Measurements from ENCODE around the gene C6orf89. TPM values are rescaled to one million over a fixed set of nuclear protein-coding genes. Genes with fewer than 3 reads are reported as not detected.

The C6orf89 gene
- total RNA-seq, 2 experiments from 2014 or later: 40.0 to 41.1 TPM

DNA sequence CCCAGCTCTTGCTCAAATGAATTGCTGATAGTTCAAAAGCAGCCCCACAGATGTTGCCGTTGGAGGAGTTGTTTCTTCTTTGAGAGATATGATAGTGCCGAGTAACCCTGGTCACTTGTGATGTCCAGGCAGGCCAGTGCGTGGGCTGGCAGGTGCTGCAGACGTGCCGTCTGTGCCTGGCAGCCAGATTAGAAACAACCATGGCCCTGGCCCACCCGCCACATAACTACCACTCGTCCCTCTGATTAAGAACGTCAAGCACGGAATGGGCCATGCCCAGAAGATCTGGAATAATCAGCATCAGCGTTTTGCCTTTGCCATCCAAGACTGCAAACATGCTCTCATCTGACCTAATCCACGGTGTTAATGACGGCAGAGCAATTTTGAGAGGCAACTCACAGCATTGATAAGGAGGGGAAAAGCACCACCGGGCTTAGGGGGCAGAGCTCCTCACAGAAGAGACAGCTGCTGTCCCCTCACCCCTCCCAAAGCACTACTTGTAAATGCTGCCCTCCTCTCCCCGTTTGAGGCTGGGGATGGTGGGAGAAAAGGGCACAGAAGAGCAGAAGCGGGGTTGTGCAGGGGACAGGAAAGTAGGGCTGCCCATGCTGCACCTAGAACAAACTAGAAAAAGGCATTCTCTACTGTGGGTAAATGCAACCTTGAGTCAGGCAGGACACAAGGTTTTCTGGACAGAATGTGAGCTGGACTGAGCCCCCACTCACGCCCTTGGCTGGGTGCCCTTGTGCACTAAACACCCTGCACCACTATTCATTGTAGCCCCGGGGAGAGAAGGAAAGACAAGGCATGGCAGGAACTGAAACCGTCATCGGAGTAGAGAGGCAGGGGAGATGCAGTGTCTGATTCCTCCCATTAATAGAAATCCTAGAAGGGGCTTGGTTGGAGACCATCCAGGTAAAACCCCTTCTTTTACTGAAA, 41.3 kb upstream of the C6orf89 start:
- H3K27me3 Mint-ChIP-seq (ENCODE audit: low read depth): peaks cover 11% of the 10 kb centered on the region
- no peak for ATAC-seq
- no peak overlapping the region for H3K27ac Mint-ChIP-seq
- peaks cover 7% of the 10 kb centered on the region for H3K4me1 Mint-ChIP-seq (ENCODE audit: low read depth)
- no peak overlapping the region for H3K4me3 Mint-ChIP-seq
- no peaks in the 10 kb centered on the region for H3K36me3 Mint-ChIP-seq (ENCODE audit: low read depth)
- H3K9me3 Mint-ChIP-seq (ENCODE audit: insufficient read depth): no peaks in the 10 kb centered on the region
- no peak for DNase-seq
- ChIA-PET POLR2A (no interaction called here), CTCF (interaction anchor here (1.1 kb wide), 1 partner anchor 79 kb away, joined by 4 read pairs; no protein-coding TSS in a partner anchor)

DNA sequence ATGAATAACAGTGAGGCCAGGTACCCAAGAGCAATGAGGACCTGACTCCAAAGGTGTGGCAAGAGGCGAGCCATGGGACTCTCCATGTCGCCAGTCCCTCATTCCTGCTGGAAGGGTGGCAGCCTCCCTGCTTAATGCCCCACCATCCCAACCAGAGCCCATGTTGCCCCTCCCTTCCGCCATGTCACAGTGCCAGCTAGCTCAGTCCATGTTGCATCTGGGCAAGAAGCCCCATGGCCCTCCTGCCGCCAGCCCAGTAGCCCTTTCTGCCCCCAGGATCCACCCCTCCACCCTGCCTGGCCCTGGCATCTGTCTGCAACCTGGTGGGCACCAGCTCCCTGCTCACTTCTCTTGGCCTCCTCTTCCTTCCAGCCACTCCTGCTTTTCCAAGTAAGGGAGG, 40.5 kb upstream of the C6orf89 start:
- POLR2A ChIA-PET: no interaction called here
- H3K27me3 Mint-ChIP-seq (ENCODE audit: low read depth): peaks cover 9% of the 10 kb centered on the region
- H3K27ac Mint-ChIP-seq: no peak overlapping the region
- no peaks in the 10 kb centered on the region for H3K9me3 Mint-ChIP-seq (ENCODE audit: insufficient read depth)
- no peak overlapping the region for H3K4me3 Mint-ChIP-seq
- no peak for DNase-seq
- no peak for ATAC-seq
- CTCF ChIA-PET: interaction anchor here (1.1 kb wide), 1 partner anchor 79 kb away, joined by 4 read pairs; no protein-coding TSS in a partner anchor
- H3K36me3 Mint-ChIP-seq (ENCODE audit: low read depth): peaks cover 3% of the 10 kb centered on the region
- peaks cover 7% of the 10 kb centered on the region for H3K4me1 Mint-ChIP-seq (ENCODE audit: low read depth)

DNA sequence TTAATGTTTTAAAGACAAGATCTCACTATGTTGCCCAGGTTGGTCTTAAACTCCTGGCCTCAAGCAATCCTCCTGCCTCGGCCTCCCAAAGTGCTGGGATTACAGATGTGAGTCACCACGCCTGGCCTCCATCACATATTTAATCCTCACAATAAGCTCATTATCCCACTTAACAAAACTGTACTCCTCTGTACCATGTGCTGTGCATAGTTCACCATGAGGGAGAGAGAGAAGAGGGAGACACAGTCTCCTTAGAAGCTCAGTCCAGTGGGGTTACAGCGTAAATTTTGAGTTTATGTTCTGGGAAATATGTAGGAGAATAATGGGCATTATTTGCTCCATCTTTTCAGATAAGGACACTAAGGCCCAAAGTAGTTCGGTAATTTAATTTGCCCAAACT, 38.6 kb upstream of the C6orf89 start:
- H3K4me1 Mint-ChIP-seq (ENCODE audit: low read depth): no peaks in the 10 kb centered on the region
- DNase-seq (no peak), ATAC-seq (no peak)
- H3K9me3 Mint-ChIP-seq (ENCODE audit: insufficient read depth): no peaks in the 10 kb centered on the region
- no peaks in the 10 kb centered on the region for H3K27me3 Mint-ChIP-seq (ENCODE audit: low read depth)
- H3K36me3 Mint-ChIP-seq (ENCODE audit: low read depth): peaks cover 17% of the 10 kb centered on the region
- CTCF ChIA-PET: interaction anchor here (1.5 to 8.1 kb wide), 4 partner anchors 12 to 79 kb away, joined by 5 to 129 read pairs (median 38); no protein-coding TSS in a partner anchor
- POLR2A ChIA-PET: no interaction called here
- no peak overlapping the region for H3K27ac Mint-ChIP-seq
- H3K4me3 Mint-ChIP-seq: no peak overlapping the region

DNA sequence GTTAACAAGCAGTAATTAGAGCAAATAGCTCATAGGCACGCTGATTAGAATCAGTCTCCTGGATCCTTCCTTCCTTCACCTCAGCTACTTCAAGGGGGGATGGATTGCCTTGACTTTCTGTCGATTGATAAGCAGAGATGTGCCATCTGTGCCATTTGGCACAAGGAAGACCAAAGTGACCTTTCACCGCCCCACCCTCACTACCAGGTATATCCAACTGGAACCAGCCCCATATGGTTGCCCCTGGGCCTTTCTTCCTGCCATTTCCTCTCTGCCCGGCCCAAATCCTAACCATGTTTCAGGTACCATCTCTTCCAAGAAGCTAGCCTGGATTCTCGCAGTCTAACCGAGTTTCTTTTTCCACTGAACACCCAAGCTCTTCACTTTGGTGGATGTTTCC, 37.8 kb upstream of the C6orf89 start:
- DNase-seq (no peak), ATAC-seq (no peak)
- Mint-ChIP-seq H3K9me3 (ENCODE audit: insufficient read depth) (no peaks in the 10 kb centered on the region), H3K4me1 (ENCODE audit: low read depth) (no peaks in the 10 kb centered on the region), H3K36me3 (ENCODE audit: low read depth) (peaks cover 22% of the 10 kb centered on the region), H3K27ac (no peak overlapping the region), H3K4me3 (no peak overlapping the region), H3K27me3 (ENCODE audit: low read depth) (no peaks in the 10 kb centered on the region)
- POLR2A ChIA-PET: no interaction called here
- CTCF ChIA-PET: interaction anchor here (1.3 to 8.1 kb wide), 6 partner anchors 13 to 80 kb away, joined by 3 to 129 read pairs (median 6); no protein-coding TSS in a partner anchor

DNA sequence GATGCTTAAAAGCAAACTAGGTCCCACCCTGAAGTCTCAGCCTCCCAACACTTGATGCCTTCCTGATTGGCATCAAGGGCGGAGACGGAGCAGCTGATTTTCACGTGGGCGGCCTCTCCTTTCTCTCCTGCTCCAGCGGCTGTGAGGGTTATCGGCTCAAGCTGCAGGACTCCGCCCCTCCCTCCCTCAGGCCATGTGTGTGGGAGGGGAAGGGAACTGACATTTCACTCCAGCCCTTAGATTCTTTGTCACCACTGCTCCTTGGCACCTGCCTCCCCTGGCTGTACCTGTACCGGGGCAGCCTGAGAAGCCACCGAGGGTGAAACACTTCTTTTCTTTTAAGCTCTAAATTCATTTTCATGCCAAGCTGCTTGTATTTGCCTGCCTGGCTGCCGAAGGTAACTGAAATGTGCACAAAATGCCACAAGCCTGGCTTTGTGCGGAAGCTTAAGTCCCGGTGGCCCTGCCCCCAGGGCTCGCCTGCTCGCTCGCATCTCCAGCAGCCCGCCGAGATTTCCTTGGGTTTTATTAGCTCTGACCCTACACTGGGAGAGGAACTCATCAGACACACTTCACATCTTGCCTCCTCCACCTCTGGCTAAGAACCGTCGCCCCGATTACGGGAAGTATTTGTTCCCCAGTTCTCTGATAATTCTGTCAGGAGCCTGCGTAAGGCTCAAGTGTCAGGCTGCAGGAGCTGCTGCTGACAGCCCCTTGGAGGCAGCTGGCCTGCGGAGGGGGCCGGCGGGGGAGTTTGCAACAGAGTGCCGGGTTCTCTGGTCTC, 36.9 kb upstream of the C6orf89 start:
- ATAC-seq (no peak), DNase-seq (no peak)
- POLR2A ChIA-PET: interaction anchor here (0.6 to 1.5 kb wide), 2 partner anchors 82 to 386 kb away, joined by 3 to 4 read pairs; no protein-coding TSS in a partner anchor
- no peak overlapping the region for H3K4me3 Mint-ChIP-seq
- H3K27ac Mint-ChIP-seq: no peak overlapping the region
- H3K4me1 Mint-ChIP-seq (ENCODE audit: low read depth): peaks cover 4% of the 10 kb centered on the region
- CTCF ChIA-PET: interaction anchor here (0.8 to 8.1 kb wide), 18 partner anchors 8 to 234 kb away, joined by 3 to 129 read pairs (median 5); partner anchors contain the start of gene PPIL1
- H3K27me3 Mint-ChIP-seq (ENCODE audit: low read depth): no peaks in the 10 kb centered on the region
- H3K9me3 Mint-ChIP-seq (ENCODE audit: insufficient read depth): no peaks in the 10 kb centered on the region
- peaks cover 31% of the 10 kb centered on the region for H3K36me3 Mint-ChIP-seq (ENCODE audit: low read depth)

DNA sequence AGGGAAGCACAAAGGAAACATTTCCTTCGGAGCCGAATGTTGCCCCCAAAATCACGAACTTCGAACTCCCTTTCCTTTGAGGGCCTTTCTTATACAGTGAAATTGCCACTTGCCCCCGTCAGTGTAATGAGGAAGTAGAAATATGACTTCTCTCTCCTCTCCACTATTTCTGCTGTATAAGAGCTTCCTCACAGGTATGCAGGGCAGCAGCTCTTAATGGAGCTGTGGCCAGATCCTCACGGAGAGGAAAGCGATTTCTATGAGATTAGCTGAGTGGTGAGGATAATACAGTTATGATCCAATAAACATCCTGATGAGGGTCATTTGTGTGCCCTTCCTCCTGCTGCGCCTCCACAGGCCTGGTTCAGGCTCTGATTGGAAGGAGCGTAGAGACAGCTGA, 35.7 kb upstream of the C6orf89 start:
- no peak for DNase-seq
- ChIA-PET POLR2A (no interaction called here), CTCF (interaction anchor here (1.2 to 8.1 kb wide), 15 partner anchors 9 to 235 kb away, joined by 3 to 129 read pairs (median 7); partner anchors contain the start of gene PPIL1)
- Mint-ChIP-seq H3K4me3 (no peak overlapping the region), H3K9me3 (ENCODE audit: insufficient read depth) (no peaks in the 10 kb centered on the region), H3K4me1 (ENCODE audit: low read depth) (peaks cover 4% of the 10 kb centered on the region), H3K27me3 (ENCODE audit: low read depth) (no peaks in the 10 kb centered on the region), H3K36me3 (ENCODE audit: low read depth) (peaks cover 37% of the 10 kb centered on the region), H3K27ac (no peak overlapping the region)
- no peak for ATAC-seq

DNA sequence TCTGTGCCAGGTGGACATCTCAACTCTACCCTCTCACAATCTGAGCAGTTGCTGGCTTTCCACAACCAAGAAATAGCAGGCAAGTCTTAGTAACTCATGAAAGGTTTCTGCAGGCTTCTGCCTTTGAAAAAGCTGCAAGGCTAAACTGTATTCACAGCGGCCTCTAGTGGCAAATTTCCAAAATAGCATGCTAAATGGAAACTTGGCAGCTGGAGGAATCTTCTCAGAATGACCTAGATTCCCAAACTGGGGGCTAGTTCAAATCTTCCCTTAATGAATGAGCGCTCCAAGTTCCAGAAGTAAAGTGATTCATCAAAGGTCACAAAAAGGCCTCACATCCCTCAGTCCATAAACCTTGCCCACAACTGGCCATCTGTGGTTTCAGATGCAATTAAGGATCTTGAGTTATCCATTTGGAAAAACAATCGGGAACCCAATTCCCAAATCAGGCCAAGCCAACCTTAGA, 34.6 kb upstream of the C6orf89 start:
- Mint-ChIP-seq H3K9me3 (ENCODE audit: insufficient read depth) (no peaks in the 10 kb centered on the region), H3K27ac (no peak overlapping the region)
- POLR2A ChIA-PET: interaction anchor here (0.7 kb wide), 1 partner anchor 59 kb away, joined by 3 read pairs; no protein-coding TSS in a partner anchor

DNA sequence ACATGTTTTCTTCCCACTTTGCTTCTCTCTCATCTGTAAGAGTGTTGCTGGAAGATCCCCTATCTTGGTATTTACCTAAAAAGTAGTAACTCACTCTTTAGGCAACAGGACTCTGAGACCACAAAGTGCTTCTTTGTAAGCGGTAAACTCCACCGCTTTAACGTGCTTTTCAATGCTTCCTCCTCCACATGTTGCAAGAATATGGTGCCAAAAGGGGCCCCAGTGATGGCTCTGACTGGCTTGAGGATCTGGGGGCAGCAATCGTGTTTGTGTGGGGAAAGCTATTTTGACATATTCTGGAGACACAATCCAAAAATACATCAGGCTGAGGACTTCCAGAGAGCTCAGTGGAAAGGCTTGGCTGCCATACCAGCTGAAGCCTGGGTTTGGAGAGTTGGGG, 34.1 kb upstream of the C6orf89 start:
- Mint-ChIP-seq H3K9me3 (ENCODE audit: insufficient read depth) (no peaks in the 10 kb centered on the region), H3K4me3 (no peak overlapping the region), H3K36me3 (ENCODE audit: low read depth) (peaks cover 51% of the 10 kb centered on the region), H3K27me3 (ENCODE audit: low read depth) (no peaks in the 10 kb centered on the region), H3K4me1 (ENCODE audit: low read depth) (peaks cover 9% of the 10 kb centered on the region), H3K27ac (no peak overlapping the region)
- no peak for ATAC-seq
- ChIA-PET CTCF (interaction anchor here (0.7 to 8.1 kb wide), 31 partner anchors 9 to 166 kb away, joined by 3 to 129 read pairs (median 5); partner anchors contain the start of gene PPIL1), POLR2A (interaction anchor here (0.7 kb wide), 1 partner anchor 60 kb away, joined by 3 read pairs; no protein-coding TSS in a partner anchor)
- no peak for DNase-seq

More for the DNA sequence above, 34.6 kb upstream of the C6orf89 start:
- Mint-ChIP-seq H3K36me3 (ENCODE audit: low read depth) (peaks cover 47% of the 10 kb centered on the region), H3K4me1 (ENCODE audit: low read depth) (peaks cover 5% of the 10 kb centered on the region), H3K4me3 (no peak overlapping the region), H3K27me3 (ENCODE audit: low read depth) (no peaks in the 10 kb centered on the region)
- ATAC-seq (no peak), DNase-seq (peak; percentile 68)
- CTCF ChIA-PET: interaction anchor here (0.7 to 8.1 kb wide), 29 partner anchors 9 to 167 kb away, joined by 3 to 129 read pairs (median 5); partner anchors contain the start of genes C6orf89 and PPIL1

DNA sequence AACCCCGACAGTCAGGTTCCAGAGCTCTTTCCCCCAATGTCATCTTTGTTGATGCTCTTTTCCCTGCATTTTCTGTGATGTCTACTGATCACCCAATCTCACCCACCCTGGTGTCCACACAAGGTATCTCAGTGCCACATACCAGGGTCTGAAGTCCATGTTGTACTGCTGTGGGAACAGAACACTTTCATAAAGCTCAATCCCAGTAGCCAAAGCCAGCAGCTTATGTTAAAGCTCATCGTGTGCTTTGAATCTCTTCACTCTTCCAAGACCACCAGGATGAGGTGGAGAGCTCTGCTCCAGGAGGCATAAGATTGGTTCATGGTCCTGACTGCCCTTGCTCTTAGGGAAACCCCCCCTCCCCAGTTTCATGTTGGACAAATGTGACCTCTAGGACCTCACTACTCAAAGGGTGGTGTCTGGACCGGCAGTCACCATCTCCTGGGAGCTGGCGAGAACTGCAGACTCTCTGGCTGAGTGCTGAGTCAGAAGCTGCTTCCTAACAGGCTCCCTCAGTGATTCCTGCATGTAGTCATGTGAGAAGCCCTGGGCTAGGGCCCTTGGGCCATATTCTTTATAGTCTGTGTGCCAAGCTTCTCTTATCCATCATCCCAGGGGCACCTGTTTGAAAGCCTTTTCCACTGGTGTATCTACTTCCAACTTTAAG, 33.1 kb upstream of the C6orf89 start:
- no peaks in the 10 kb centered on the region for H3K27me3 Mint-ChIP-seq (ENCODE audit: low read depth)
- H3K4me1 Mint-ChIP-seq (ENCODE audit: low read depth): peaks cover 12% of the 10 kb centered on the region
- ATAC-seq (no peak), DNase-seq (no peak)
- H3K27ac Mint-ChIP-seq: no peak overlapping the region
- H3K4me3 Mint-ChIP-seq: no peak overlapping the region
- ChIA-PET POLR2A (interaction anchor here (0.7 kb wide), 1 partner anchor 166 kb away, joined by 3 read pairs; no protein-coding TSS in a partner anchor), CTCF (interaction anchor here (0.8 to 8.1 kb wide), 18 partner anchors 8 to 165 kb away, joined by 3 to 129 read pairs (median 5); partner anchors contain the start of gene PPIL1)
- no peaks in the 10 kb centered on the region for H3K9me3 Mint-ChIP-seq (ENCODE audit: insufficient read depth)
- H3K36me3 Mint-ChIP-seq (ENCODE audit: low read depth): peaks cover 51% of the 10 kb centered on the region

DNA sequence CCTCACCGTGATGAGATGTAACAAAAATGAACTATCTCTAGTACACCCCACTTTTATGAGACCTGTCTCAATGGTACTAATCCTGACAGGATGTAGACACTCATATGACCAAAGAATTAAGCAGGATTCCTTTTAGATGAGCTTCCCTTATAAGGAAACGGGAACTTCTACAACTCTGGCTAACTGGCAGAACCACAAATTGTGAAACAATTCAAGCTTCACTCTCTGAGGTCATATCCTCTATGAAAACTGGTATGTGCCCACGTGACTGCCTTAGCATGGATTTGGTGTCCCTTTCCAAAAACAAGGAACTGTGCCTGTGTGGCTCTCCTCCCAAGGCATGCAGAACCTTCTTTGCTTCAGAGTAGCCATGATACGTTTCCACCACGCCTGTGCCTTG, 32.4 kb upstream of the C6orf89 start:
- no peaks in the 10 kb centered on the region for H3K27me3 Mint-ChIP-seq (ENCODE audit: low read depth)
- ATAC-seq (no peak), DNase-seq (no peak)
- peaks cover 12% of the 10 kb centered on the region for H3K4me1 Mint-ChIP-seq (ENCODE audit: low read depth)
- ChIA-PET CTCF (interaction anchor here (1.1 to 8.1 kb wide), 10 partner anchors 11 to 165 kb away, joined by 3 to 129 read pairs (median 20); partner anchors contain the start of gene PPIL1), POLR2A (no interaction called here)
- no peak overlapping the region for H3K4me3 Mint-ChIP-seq
- no peaks in the 10 kb centered on the region for H3K9me3 Mint-ChIP-seq (ENCODE audit: insufficient read depth)
- H3K36me3 Mint-ChIP-seq (ENCODE audit: low read depth): peaks cover 52% of the 10 kb centered on the region
- H3K27ac Mint-ChIP-seq: peak overlapping the region; percentile 3

DNA sequence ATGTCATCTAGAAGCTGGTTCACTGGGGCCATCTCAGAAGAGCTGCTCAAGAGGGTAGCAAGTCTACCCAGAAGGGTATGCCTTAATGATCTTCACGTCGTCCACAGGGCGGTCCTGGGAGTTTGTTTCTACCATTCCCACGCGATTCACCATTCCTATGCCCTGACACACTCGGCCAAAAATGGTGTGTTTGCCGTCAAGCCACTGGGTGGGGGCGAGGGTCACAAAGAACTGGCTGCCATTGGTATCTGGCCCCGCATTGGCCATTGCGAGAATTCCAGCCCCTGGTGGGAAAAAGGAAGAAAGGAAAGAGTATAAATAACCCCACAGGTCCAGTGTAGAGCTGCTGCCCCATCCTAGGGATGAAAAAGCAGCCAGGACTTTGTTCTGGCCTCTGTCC, 30.0 kb upstream of the C6orf89 start:
- Mint-ChIP-seq H3K4me1 (ENCODE audit: low read depth) (peaks cover 12% of the 10 kb centered on the region), H3K27ac (no peak overlapping the region), H3K36me3 (ENCODE audit: low read depth) (peaks cover 58% of the 10 kb centered on the region), H3K4me3 (no peak overlapping the region), H3K9me3 (ENCODE audit: insufficient read depth) (no peaks in the 10 kb centered on the region), H3K27me3 (ENCODE audit: low read depth) (no peaks in the 10 kb centered on the region)
- DNase-seq (no peak), ATAC-seq (no peak)
- ChIA-PET POLR2A (no interaction called here), CTCF (interaction anchor here (1.5 to 1.7 kb wide), 3 partner anchors 73 to 92 kb away, joined by 3 to 5 read pairs (median 5); no protein-coding TSS in a partner anchor)

Data from activated CD8-positive, alpha-beta T cell treated with anti-CD3 and anti-CD28 coated beads, Interleukin-2, amount 10 ng/mL, durations not matched to agents 7 days and 5 days (primary cell).